Spleen (tissue), 11 donors: ENCODE measurements around the gene RSPH3. TPM values are rescaled to one million over a fixed set of nuclear protein-coding genes. Genes with fewer than 3 reads are reported as not detected.
"Not testable (repeated sequence)": the region's sequence is repeated elsewhere in the genome, so short reads cannot be mapped to it uniquely, and the experiment has no call there.

Source experiments
- DNase-seq: peaks from one replicate; pipeline ENCODE4 v3.0.0-alpha.2; 2020
- H3K27ac ChIP-seq, 8 donors: fragments of 200-600 bp; sonication (generic) in 7 of 8; 1 replicate in 4 of 8; 2 replicates in 4 of 8; pipeline versions ENCODE4 v1.5.0 to v1.8.0; 2016 to 2021; ENCODE audit warnings: inconsistent platforms in 4 of 8, mild to moderate bottlenecking in 4 of 8, moderate library complexity in 1 of 8
- H3K27me3 ChIP-seq, 7 donors: fragments of 200-600 bp; sonication (generic) in 6 of 7; replicated peaks in 1 of 7; 1 replicate in 4 of 7; 2 replicates in 3 of 7; pipeline versions ENCODE4 v1.5.0 to v1.8.0; 2016 to 2021; ENCODE audit warnings: inconsistent platforms in 3 of 7, mild to moderate bottlenecking in 1 of 7
- H3K36me3 ChIP-seq, 6 donors: fragments of 200-600 bp; sonication (generic) in 5 of 6; 1 replicate in 4 of 6; 2 replicates in 2 of 6; pipeline versions ENCODE4 v1.5.0 to v1.8.0; 2016 to 2021; ENCODE audit warnings: inconsistent platforms in 2 of 6
- H3K4me1 ChIP-seq, 6 donors: fragments of 200-600 bp; sonication (generic) in 5 of 6; 1 replicate in 3 of 6; 2 replicates in 3 of 6; pipeline versions ENCODE4 v1.5.0 to v1.8.0; 2016 to 2021; ENCODE audit warnings: inconsistent platforms in 3 of 6
- H3K4me3 ChIP-seq, 8 donors: fragments of 200-600 bp; sonication (generic) in 7 of 8; 1 replicate in 4 of 8; 2 replicates in 4 of 8; pipeline versions ENCODE4 v1.5.0 to v1.8.0; 2016 to 2021; ENCODE audit warnings: inconsistent platforms in 4 of 8, mild to moderate bottlenecking in 4 of 8, moderate library complexity in 2 of 8
- H3K9me3 ChIP-seq, 8 donors: fragments of 200-600 bp; sonication (generic) in 7 of 8; 1 replicate in 4 of 8; 2 replicates in 4 of 8; pipeline versions ENCODE4 v1.5.0 to v1.8.0; 2016 to 2021; ENCODE audit warnings: inconsistent platforms in 4 of 8
- CTCF ChIP-seq, 11 experiments: fragments of 200-600 bp in 7 of 11; fragments of 450-650 bp in 4 of 11; sonication (generic) in 4 of 11; IDR thresholded peaks in 8 of 11; conservative IDR thresholded peaks in 3 of 11; 1 replicate in 7 of 11; 2 replicates in 4 of 11; pipeline versions ENCODE4 v1.4.0 to v1.8.0; 2016 to 2021; ENCODE audit warnings: antibody characterized with exemption in 11 of 11, inconsistent platforms in 4 of 11, mild to moderate bottlenecking in 1 of 11
- POLR2A ChIP-seq, 3 donors: fragments of 450-650 bp; IDR thresholded peaks; one replicate each; pipeline ENCODE4 v1.5.1; 2017; ENCODE audit warnings: antibody characterized with exemption in 3 of 3, mild to moderate bottlenecking in 1 of 3
- POLR2AphosphoS5 ChIP-seq, 3 donors: sonication (generic); formaldehyde crosslinking; IDR thresholded peaks; one replicate each; pipeline ENCODE4 v1.5.1; 2017; ENCODE audit warnings: antibody characterized with exemption in 3 of 3
- WGBS, 5 donors: extraction: QIAGEN DNeasy Blood & Tissue Kit in 3 of 5; methylation state at CpG; one replicate each; pipeline versions ENCODE4 v1.1.5 to v1.1.7; 2013 to 2018; 5-methylcytosine and 5-hydroxymethylcytosine counted together
- intact Hi-C: fragments of 100-400 bp; cut with DNase I; formaldehyde crosslinking; loops from one replicate; pipeline ENCODE4 v1.15.0; 2023; ENCODE audit warnings: low total_unique reads
- polyA plus RNA-seq, 3 donors: library from polyadenylated mRNA; stranded (reverse); fragments of 200-250 nt; gene quantifications; one replicate each; pipeline ENCODE4 v1.2.1, GENCODE V29; 2013
- total RNA-seq, 7 donors: library from RNA; depleted of rRNA in 3 of 7; stranded (reverse); fragments of >200 nt in 3 of 7; fragmentation: NEBNext Ultra II Directional in 4 of 7; extraction: Animal tissue kit (Norgen Biotek cat#: 25700) in 4 of 7; gene quantifications; one replicate each; pipeline versions ENCODE4 v1.1.0 to v1.2.1, GENCODE V29; 2016 to 2021
- donor health status: healthy with polysubstance abuse.
- donor health status: DM: no; HTN: no; CAD: no; lungs with moderate emphysema.
- donor health status: DM: no; HTN: no; CAD: no.
- donor health status: Bipolar disorder and iron deficiency.
- donor health status: healthy.
- donor health status: DM: no; HTN: no; CAD: no.
- donor health status: DM: yes; HTN: yes; CAD: no.

Gene RSPH3
- total and polyA plus RNA-seq, 10 donors: 0.91 to 7.3 (median 4.7) TPM

DNA sequence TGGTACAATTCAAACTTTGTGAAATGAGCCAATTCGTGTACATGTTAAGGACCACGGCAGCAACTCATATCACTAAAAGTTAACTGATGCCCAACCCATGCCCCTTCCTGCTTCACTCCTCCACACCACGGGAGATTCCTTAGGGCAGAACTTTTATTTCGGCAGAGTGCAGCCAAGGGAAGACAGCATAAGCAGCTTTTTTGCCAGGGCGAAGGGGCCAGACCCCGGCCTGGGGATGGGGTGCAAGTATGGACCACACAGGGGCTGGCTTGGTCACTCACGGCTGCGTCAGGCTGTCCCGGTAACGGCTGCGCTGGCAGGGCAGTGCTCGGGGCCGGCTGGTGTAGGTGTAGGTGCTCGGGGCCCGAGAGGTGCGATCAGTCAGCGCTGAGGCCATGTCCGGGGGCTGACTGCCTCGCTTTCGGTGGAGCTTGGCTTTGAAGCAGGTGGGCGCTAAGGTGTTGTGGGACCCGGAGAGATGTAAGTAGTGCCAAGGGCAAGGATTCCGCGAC is 792 bp downstream of the RSPH3 start:
- intact Hi-C loops: no loop called here

GRCh38 chr6:158996856-158997255 is 3.1 kb downstream of the RSPH3 start:
- intact Hi-C loops: no loop called here
- DNase-seq: no peak
- no peak overlapping the region for H3K4me3 ChIP-seq
- H3K9me3 ChIP-seq: no peaks in the 10 kb centered on the region
- H3K27ac ChIP-seq: peak overlapping the region in 3 of 8 donors; percentile 9 to 60 (median 55)
- H3K36me3 ChIP-seq: peaks cover 0 to 11% (median 0%) of the 10 kb centered on the region in 6 donors
- peaks cover 11 to 35% (median 20%) of the 10 kb centered on the region in 6 donors for H3K4me1 ChIP-seq
- WGBS, 5 donors: 47 to 77% (median 56%) methylated on average over 2 of the region's 2 CpGs
- no peak for TF ChIP-seq POLR2AphosphoS5 (IDR thresholded peaks at IDR 0.05)
- no peak for TF ChIP-seq POLR2A (IDR thresholded peaks at IDR 0.05)
- no peak for TF ChIP-seq CTCF (IDR thresholded peaks at IDR 0.05 in 8 of 11, conservative IDR thresholded peaks at IDR 0.05 in 3 of 11)
- H3K27me3 ChIP-seq: no peaks in the 10 kb centered on the region

More for the DNA sequence above, 792 bp downstream of the RSPH3 start:
- Histone ChIP-seq H3K27ac (peak overlapping the region; percentile 73 to 95 (median 88)), H3K4me1 (peaks cover 11 to 35% (median 20%) of the 10 kb centered on the region in 6 donors), H3K4me3 (peak overlapping the region; percentile 61 to 94 (median 82)), H3K9me3 (no peaks in the 10 kb centered on the region), H3K27me3 (no peaks in the 10 kb centered on the region), H3K36me3 (no peaks in the 10 kb centered on the region)
- no peak for TF ChIP-seq POLR2A (IDR thresholded peaks at IDR 0.05)
- TF ChIP-seq CTCF (IDR thresholded peaks at IDR 0.05 in 8 of 11, conservative IDR thresholded peaks at IDR 0.05 in 3 of 11): no peak
- no peak for TF ChIP-seq POLR2AphosphoS5 (IDR thresholded peaks at IDR 0.05)
- WGBS, 5 donors: 1 to 3% (median 1%) methylated on average over 21 to 24 of the region's 24 CpGs
- no peak for DNase-seq

DNA sequence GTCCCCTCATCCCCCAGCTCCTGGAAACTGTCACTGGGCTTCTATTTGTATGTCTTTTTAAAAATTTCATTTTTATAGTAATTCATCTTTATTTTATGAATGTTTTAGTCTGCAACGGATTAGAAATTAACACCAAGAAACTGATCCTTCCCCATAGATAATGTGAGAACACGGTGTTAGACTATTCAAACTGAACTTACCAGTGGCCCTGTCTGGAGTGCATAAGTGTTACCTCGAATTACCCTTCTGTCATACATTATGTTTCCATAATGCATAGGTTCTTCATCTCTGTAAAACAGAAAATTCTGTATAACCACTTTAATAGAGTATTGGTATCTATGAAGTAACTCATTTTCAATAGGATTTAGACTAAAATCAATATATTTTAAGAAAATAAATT is 6.4 kb downstream of the RSPH3 start:
- intact Hi-C loops: no loop called here
- Histone ChIP-seq H3K27ac (no peak overlapping the region), H3K4me3 (no peak overlapping the region), H3K4me1 (peaks cover 0 to 12% (median under 1%) of the 10 kb centered on the region in 6 donors), H3K36me3 (peaks cover 0 to 16% (median 0%) of the 10 kb centered on the region in 6 donors), H3K27me3 (no peaks in the 10 kb centered on the region), H3K9me3 (peaks cover under 1 to 16% (median 11%) of the 10 kb centered on the region in 8 donors)
- DNase-seq: no peak
- 80 to 89% (median 87%) methylated on average over 3 of the region's 3 CpGs for WGBS, 5 donors
- TF ChIP-seq CTCF (IDR thresholded peaks at IDR 0.05 in 8 of 11, conservative IDR thresholded peaks at IDR 0.05 in 3 of 11) (no peak), POLR2A (IDR thresholded peaks at IDR 0.05) (no peak)

GRCh38 chr6:158991017-158991723 is 8.8 kb downstream of the RSPH3 start:
- 56 to 89% (median 80%) methylated on average over 2 of the region's 2 CpGs for WGBS, 5 donors
- Histone ChIP-seq H3K4me3 (no peak overlapping the region), H3K9me3 (peaks cover 3 to 29% (median 23%) of the 10 kb centered on the region in 8 donors), H3K4me1 (no peaks in the 10 kb centered on the region), H3K27ac (no peak overlapping the region), H3K27me3 (no peaks in the 10 kb centered on the region), H3K36me3 (peaks cover 0 to 16% (median 0%) of the 10 kb centered on the region in 6 donors)
- intact Hi-C loops: no loop called here
- no peak for DNase-seq
- TF ChIP-seq CTCF (IDR thresholded peaks at IDR 0.05 in 8 of 11, conservative IDR thresholded peaks at IDR 0.05 in 3 of 11) (no peak), POLR2AphosphoS5 (IDR thresholded peaks at IDR 0.05) (no peak), POLR2A (IDR thresholded peaks at IDR 0.05) (no peak)

DNA sequence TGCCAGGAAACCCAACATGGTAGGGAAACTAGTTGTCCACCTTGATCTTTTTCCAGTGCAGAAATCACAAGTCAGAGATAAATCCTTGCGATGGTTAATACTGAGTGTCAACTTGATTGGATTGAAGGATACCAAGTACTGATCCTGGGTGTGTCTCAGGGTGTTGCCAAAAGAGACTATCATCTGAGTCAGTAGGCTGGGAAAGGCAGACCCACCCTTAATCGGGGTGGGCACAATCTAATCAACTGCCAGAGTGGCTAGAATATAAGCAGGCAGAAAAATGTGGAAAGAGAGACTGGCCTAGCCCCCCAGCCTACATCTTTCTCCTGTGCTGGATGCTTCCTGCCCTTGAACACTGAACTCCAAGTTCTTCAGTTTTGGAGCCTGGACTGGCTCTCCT is 10.3 kb downstream of the RSPH3 start:
- intact Hi-C loops, H3K4me3 ChIP-seq, H3K4me1 ChIP-seq, H3K27me3 ChIP-seq, H3K27ac ChIP-seq, DNase-seq: not testable (repeated sequence)
- Histone ChIP-seq H3K36me3 (peaks cover 0 to 16% (median 0%) of the 10 kb centered on the region in 6 donors), H3K9me3 (peaks cover 3 to 29% (median 23%) of the 10 kb centered on the region in 8 donors)
- 96 to 100% (median 98%) methylated on average over 2 of the region's 2 CpGs for WGBS, 5 donors
